Ovary (tissue), 9 donors: Measurements from ENCODE around the gene ROS1. TPM values are rescaled to one million over a fixed set of nuclear protein-coding genes. Genes with fewer than 3 reads are reported as not detected.

Source experiments
- DNase-seq, 5 donors: peaks; one replicate each; pipeline ENCODE4 v3.0.0-alpha.2; 2019 to 2020
- H3K27ac ChIP-seq, 2 donors: fragments of 200-600 bp; one replicate each; pipeline versions ENCODE4 v1.5.1 to v1.8.0; 2019 to 2022
- H3K27me3 ChIP-seq: fragments of 200-600 bp; one replicate; pipeline ENCODE4 v1.8.0; 2022
- H3K36me3 ChIP-seq: fragments of 200-600 bp; sonication (generic); one replicate; pipeline ENCODE4 v1.5.1; 2019
- H3K4me1 ChIP-seq: one replicate; pipeline ENCODE4 v1.8.1; 2013; ENCODE audit warnings: mild to moderate bottlenecking, moderate library complexity; ENCODE audit not compliant: insufficient read depth
- H3K4me3 ChIP-seq: fragments of 200-600 bp; sonication (generic); one replicate; pipeline ENCODE4 v1.5.1; 2017
- H3K9me3 ChIP-seq, 2 donors: fragments of 200-600 bp in 1 of 2; sonication (generic) in 1 of 2; one replicate each; pipeline versions ENCODE4 v1.5.1 to v1.8.1; 2013 to 2019; ENCODE audit warnings: mild to moderate bottlenecking in 1 of 2, moderate library complexity in 1 of 2
- CTCF ChIP-seq, 3 donors: fragments of 450-650 bp in 2 of 3; fragments of 200-600 bp in 1 of 3; IDR thresholded peaks; one replicate each; pipeline versions ENCODE4 v1.5.1 to v1.8.0; 2016 to 2022; ENCODE audit warnings: antibody characterized with exemption in 3 of 3, mild to moderate bottlenecking in 1 of 3
- EP300 ChIP-seq: sonication (generic); formaldehyde crosslinking; IDR thresholded peaks from one replicate; pipeline ENCODE4 v1.6.1; 2017; ENCODE audit warnings: antibody characterized with exemption
- POLR2A ChIP-seq: fragments of 450-650 bp; IDR thresholded peaks from one replicate; pipeline ENCODE4 v1.6.1; 2017; ENCODE audit warnings: antibody characterized with exemption, mild to moderate bottlenecking, moderate library complexity
- WGBS, 3 donors: extraction: QIAGEN DNeasy Blood & Tissue Kit in 1 of 3; methylation state at CpG; one replicate each; pipeline versions ENCODE4 v1.1.5 to v1.1.7; 2013 to 2017; 5-methylcytosine and 5-hydroxymethylcytosine counted together
- intact Hi-C, 4 donors: fragments of 100-400 bp; cut with DNase I; formaldehyde crosslinking; loops; one replicate each; pipeline versions ENCODE4 v1.11.0 to v1.15.1; 2022 to 2023
- polyA plus RNA-seq, 2 donors: library from polyadenylated mRNA; stranded (reverse); fragments of 200-250 nt in 1 of 2; fragments of 350-450 nt in 1 of 2; fragmentation: Illumina TruSeq in 1 of 2; extraction: RNeasy Lipid Tissue Mini Kit (QIAGEN cat#74804) in 1 of 2; gene quantifications; one replicate each; pipeline ENCODE4 v1.2.3, GENCODE V29; 2013 to 2014
- total RNA-seq, 7 donors: library from RNA; depleted of rRNA in 2 of 7; stranded (reverse); fragments of >200 nt in 2 of 7; fragmentation: NEBNext Ultra II Directional in 3 of 7; extraction: Animal tissue kit (Norgen Biotek cat#: 25700) in 3 of 7; gene quantifications; one replicate each; pipeline versions ENCODE4 v1.1.0 to v1.2.4, GENCODE V29; 2016 to 2023
- donor health status: DM: no; HTN: no; CAD: no; lungs with moderate emphysema.
- donor health status: DM: no; HTN: no; CAD: no.
- donor health status: Bipolar disorder and iron deficiency.
- donor health status: DM: yes; HTN: yes; CAD: no.
- donor health status: DM: no; HTN: no; CAD: no.
- donor health status: DM: yes; HTN: yes; CAD: no.

ROS1 gene
- total and polyA plus RNA-seq, 9 donors, result under 0.01 to 0.62 (median 0.14) TPM; not detected in 5

GRCh38 chr6:117290173-117290846 lies 135.4 kb downstream of the ROS1 start:
- intact Hi-C loops, result no loop called here
- TF ChIP-seq EP300 (no peak), CTCF (IDR thresholded peaks at IDR 0.05) (no peak), POLR2A (no peak)
- H3K27ac ChIP-seq, result no peak overlapping the region
- H3K9me3 ChIP-seq, result no peaks in the 10 kb centered on the region
- no peaks in the 10 kb centered on the region for H3K36me3 ChIP-seq
- 60 to 75% (median 71%) methylated on average over 3 of the region's 3 CpGs for WGBS, 3 donors
- no peak for DNase-seq
- H3K4me3 ChIP-seq, result no peak overlapping the region
- no peaks in the 10 kb centered on the region for H3K4me1 ChIP-seq
- no peaks in the 10 kb centered on the region for H3K27me3 ChIP-seq

GRCh38 chr6:117288083-117288715 lies 137.5 kb downstream of the ROS1 start:
- Histone ChIP-seq H3K27me3 (no peaks in the 10 kb centered on the region), H3K4me1 (no peaks in the 10 kb centered on the region), H3K4me3 (no peak overlapping the region), H3K9me3 (no peaks in the 10 kb centered on the region), H3K27ac (no peak overlapping the region), H3K36me3 (no peaks in the 10 kb centered on the region)
- intact Hi-C loops, result no loop called here
- WGBS, 3 donors, result 61 to 78% (median 67%) methylated on average over 3 of the region's 3 CpGs
- TF ChIP-seq EP300 (no peak), CTCF (IDR thresholded peaks at IDR 0.05) (no peak), POLR2A (no peak)
- no peak for DNase-seq

GRCh38 chr6:117280922-117281321 lies 144.8 kb downstream of the ROS1 start:
- TF ChIP-seq CTCF (IDR thresholded peaks at IDR 0.05) (no peak), EP300 (no peak)
- intact Hi-C loops, result no loop called here
- 64 to 76% (median 74%) methylated on average over 3 of the region's 3 CpGs for WGBS, 3 donors

GRCh38 chr6:117276778-117277316 lies 148.9 kb downstream of the ROS1 start:
- Histone ChIP-seq H3K4me1 (no peaks in the 10 kb centered on the region), H3K27me3 (no peaks in the 10 kb centered on the region), H3K27ac (no peak overlapping the region), H3K36me3 (no peaks in the 10 kb centered on the region), H3K4me3 (no peak overlapping the region), H3K9me3 (no peaks in the 10 kb centered on the region)
- WGBS, 3 donors, result 74 to 85% (median 77%) methylated on average over 10 of the region's 10 CpGs
- no peak for TF ChIP-seq CTCF (IDR thresholded peaks at IDR 0.05)
- TF ChIP-seq EP300, result no peak
- TF ChIP-seq POLR2A, result no peak
- intact Hi-C loops, result no loop called here
- DNase-seq, result no peak

More at GRCh38 chr6:117280922-117281321, 144.8 kb downstream of the ROS1 start:
- no peak for DNase-seq
- Histone ChIP-seq H3K36me3 (no peaks in the 10 kb centered on the region), H3K4me1 (no peaks in the 10 kb centered on the region), H3K9me3 (no peaks in the 10 kb centered on the region), H3K4me3 (no peak overlapping the region), H3K27ac (no peak overlapping the region), H3K27me3 (no peaks in the 10 kb centered on the region)
